ENCODE data around the gene MYOG. TPM values are rescaled to one million over a fixed set of nuclear protein-coding genes. Genes with fewer than 3 reads are reported as not detected.

Gene MYOG
- total and polyA plus RNA-seq, 2 of the 4 experiments (the other 2 are of a cell fraction): not detected

DNA sequence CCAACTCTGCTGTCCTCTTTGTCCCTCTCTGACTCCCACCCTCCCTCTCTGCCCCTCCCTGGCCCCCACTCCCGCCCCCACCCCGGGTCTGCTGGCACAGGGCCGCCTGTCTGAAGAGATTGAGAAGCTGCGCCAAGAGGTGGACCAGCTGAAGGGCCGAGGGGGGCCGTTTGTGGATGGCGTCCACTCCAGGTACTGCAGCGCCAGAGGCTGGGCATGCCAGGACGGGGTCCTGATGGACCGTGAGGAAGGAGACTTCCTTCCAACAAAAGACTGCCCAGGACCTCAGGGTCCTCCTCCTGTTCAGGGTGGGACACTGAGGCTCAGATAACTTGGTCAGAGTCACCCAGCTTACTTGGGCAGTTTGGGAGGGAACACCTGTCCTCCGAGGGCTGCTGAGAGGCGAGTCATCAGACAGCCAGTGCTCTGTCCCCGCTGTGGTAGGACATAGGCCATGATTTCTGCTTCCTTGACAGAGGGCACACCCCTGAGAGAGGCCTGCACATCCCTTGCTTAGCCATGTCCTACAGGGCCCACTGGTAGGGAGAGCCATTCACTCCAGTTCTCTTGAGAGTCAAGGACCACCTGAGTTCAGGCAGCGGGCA lies 36.1 kb downstream of the MYOG start:
- CTCF ChIA-PET: no interaction called here
- in situ Hi-C loops (cut with MboI; ENCODE audit: low sequenced_read_pairs): no loop called here
- no TSS peak for BruUV-seq (replicated peaks)

More for the DNA sequence above, 36.1 kb downstream of the MYOG start:
- no peaks in the 10 kb centered on the region for H3K79me1 ChIP-seq (ENCODE audit: low read depth in 1 of 2, low read length in 2 of 2)
- no peak overlapping the region for H3K23ac ChIP-seq (ENCODE audit: low read depth, low read length)
- H4K5ac ChIP-seq (ENCODE audit: low read depth, low read length): no peak overlapping the region
- H3K9me3 ChIP-seq (ENCODE audit: control insufficient read depth, insufficient read depth, low read length): no peaks in the 10 kb centered on the region
- H3K9me1 ChIP-seq (ENCODE audit: insufficient read depth, low read length): peaks cover 6% of the 10 kb centered on the region
- no peak overlapping the region for H3K9ac ChIP-seq (ENCODE audit: low read depth, low read length)
- no peak overlapping the region for H2BK5ac ChIP-seq (ENCODE audit: low read depth, low read length, poor library complexity, severe bottlenecking)
- no peak overlapping the region for H3K56ac ChIP-seq (ENCODE audit: extremely low read depth, insufficient read depth, low read length)
- H4K8ac ChIP-seq (ENCODE audit: low read depth in 2 of 2, low read length in 2 of 2): no peak overlapping the region
- H2AFZ ChIP-seq (replicated peaks; ENCODE audit: low read length, poor library complexity): no peak overlapping the region
- H4K20me1 ChIP-seq (ENCODE audit: insufficient read depth, low read length): no peaks in the 10 kb centered on the region
- ATAC-seq (ENCODE audit: low read depth) (no peak), DNase-seq (no peak)
- no peak overlapping the region for H3K4ac ChIP-seq (ENCODE audit: low read depth, low read length)
- no peak overlapping the region for H2BK20ac ChIP-seq (ENCODE audit: low read depth, low read length)
- TF ChIP-seq BHLHE40 (IDR thresholded peaks at IDR 0.05; ENCODE audit: low read depth, low read length) (no peak), RCOR1 (IDR thresholded peaks at IDR 0.05; ENCODE audit: insufficient replicate concordance, low read length) (no peak), NFE2L2 (IDR thresholded peaks at IDR 0.05; ENCODE audit: low read depth, low read length) (no peak), MAZ (IDR thresholded peaks at IDR 0.05; ENCODE audit: borderline replicate concordance, low read depth, low read length) (no peak), RAD21 (IDR thresholded peaks at IDR 0.05; ENCODE audit: low read length) (no peak), POLR2A (IDR thresholded peaks at IDR 0.05; ENCODE audit: low read depth, low read length) (no peak), SMC3 (IDR thresholded peaks at IDR 0.05; ENCODE audit: low read depth, low read length) (no peak), CHD1 (IDR thresholded peaks at IDR 0.05; ENCODE audit: low read depth, low read length) (no peak)
- TF ChIP-seq, protein P1, sequence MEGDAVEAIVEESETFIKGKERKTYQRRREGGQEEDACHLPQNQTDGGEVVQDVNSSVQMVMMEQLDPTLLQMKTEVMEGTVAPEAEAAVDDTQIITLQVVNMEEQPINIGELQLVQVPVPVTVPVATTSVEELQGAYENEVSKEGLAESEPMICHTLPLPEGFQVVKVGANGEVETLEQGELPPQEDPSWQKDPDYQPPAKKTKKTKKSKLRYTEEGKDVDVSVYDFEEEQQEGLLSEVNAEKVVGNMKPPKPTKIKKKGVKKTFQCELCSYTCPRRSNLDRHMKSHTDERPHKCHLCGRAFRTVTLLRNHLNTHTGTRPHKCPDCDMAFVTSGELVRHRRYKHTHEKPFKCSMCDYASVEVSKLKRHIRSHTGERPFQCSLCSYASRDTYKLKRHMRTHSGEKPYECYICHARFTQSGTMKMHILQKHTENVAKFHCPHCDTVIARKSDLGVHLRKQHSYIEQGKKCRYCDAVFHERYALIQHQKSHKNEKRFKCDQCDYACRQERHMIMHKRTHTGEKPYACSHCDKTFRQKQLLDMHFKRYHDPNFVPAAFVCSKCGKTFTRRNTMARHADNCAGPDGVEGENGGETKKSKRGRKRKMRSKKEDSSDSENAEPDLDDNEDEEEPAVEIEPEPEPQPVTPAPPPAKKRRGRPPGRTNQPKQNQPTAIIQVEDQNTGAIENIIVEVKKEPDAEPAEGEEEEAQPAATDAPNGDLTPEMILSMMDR (conservative IDR thresholded peaks at IDR 0.05; ENCODE audit: low read depth, low read length): no peak
- dilution Hi-C loops (cut with HindIII; ENCODE audit: low sequenced_read_pairs, unreplicated experiment) (no loop called here), intact Hi-C loops (cut with micrococcal nuclease) (no loop called here)
- POLR2A ChIA-PET (ENCODE audit: unreplicated experiment): no interaction called here
- H3K27ac ChIP-seq (ENCODE audit: insufficient read depth, low read length): no peak overlapping the region
- H3K4me2 ChIP-seq (ENCODE audit: low read depth, low read length): no peak overlapping the region
- no peak overlapping the region for H2BK120ac ChIP-seq (ENCODE audit: low read depth, low read length)
- H3K27me3 ChIP-seq (ENCODE audit: control insufficient read depth, insufficient read depth, low read length): peaks cover 3% of the 10 kb centered on the region; the same call in 1 of the 2 replicates
- no peak overlapping the region for H2AK5ac ChIP-seq (ENCODE audit: low read depth, low read length)
- no peak overlapping the region for H2BK15ac ChIP-seq (ENCODE audit: low read depth, low read length)
- no peak overlapping the region for H4K91ac ChIP-seq (ENCODE audit: insufficient read depth, low read depth, low read length)
- H2AK9ac ChIP-seq (replicated peaks; ENCODE audit: low read depth, low read length, poor library complexity): no peak overlapping the region
- H3K14ac ChIP-seq (replicated peaks; ENCODE audit: low read depth, low read length): no peak overlapping the region
- H3K4me1 ChIP-seq (ENCODE audit: control insufficient read depth, insufficient read depth, low read length): peaks cover 8% of the 10 kb centered on the region
- H3K4me3 ChIP-seq (ENCODE audit: insufficient read depth, low read depth, low read length): no peak overlapping the region
- peaks cover 16% of the 10 kb centered on the region for H3K36me3 ChIP-seq (ENCODE audit: control insufficient read depth, insufficient read depth, low read length)
- WGBS, 2 experiments (ENCODE audit: extremely low coverage in 2 of 2, insufficient read length in 1 of 2): 100% methylated on average over 1 of the region's 14 CpGs; no CpG with 5 or more reads in 1 of the 2 experiments
- H3K18ac ChIP-seq (ENCODE audit: low read depth, low read length): no peak overlapping the region

Data from IMR-90 (cell line).